Psoas muscle (tissue), 8 donors: Measurements from ENCODE around the gene BOC. TPM values are rescaled to one million over a fixed set of nuclear protein-coding genes. Genes with fewer than 3 reads are reported as not detected.
A peak's percentile ranks its signal among the peaks of the same experiment; 100 is the strongest.

Source experiments
- ATAC-seq, 4 donors: fragments of 200-7000 bp; cut with Tn5 transposase; one replicate each; pipeline ENCODE4 v1.9.1; 2020; ENCODE audit warnings: moderate library complexity in 3 of 4, mild to moderate bottlenecking in 2 of 4
- DNase-seq, 2 donors: peaks; one replicate each; pipeline ENCODE4 v3.0.0-alpha.2; 2020
- H3K27ac ChIP-seq: fragments of 200-600 bp; one replicate; pipeline ENCODE4 v1.8.0; 2022
- H3K27me3 ChIP-seq, 3 donors: fragments of 200-600 bp in 1 of 3; one replicate each; pipeline versions ENCODE4 v1.6.1 to v1.8.0; 2013 to 2022; ENCODE audit warnings: low read length in 2 of 3, mild to moderate bottlenecking in 2 of 3, moderate library complexity in 1 of 3; ENCODE audit not compliant: insufficient read depth in 3 of 3
- H3K36me3 ChIP-seq, 2 donors: fragments of 200-600 bp in 1 of 2; one replicate each; pipeline versions ENCODE4 v1.6.1 to v1.8.0; 2013 to 2022; ENCODE audit warnings: low read depth in 1 of 2, mild to moderate bottlenecking in 1 of 2, moderate library complexity in 1 of 2; ENCODE audit not compliant: insufficient read depth in 1 of 2
- H3K4me1 ChIP-seq: fragments of 200-600 bp; one replicate; pipeline ENCODE4 v1.8.0; 2022
- H3K4me3 ChIP-seq: fragments of 200-600 bp; one replicate; pipeline ENCODE4 v1.8.0; 2022; ENCODE audit warnings: mild to moderate bottlenecking
- H3K9me3 ChIP-seq: fragments of 200-600 bp; one replicate; pipeline ENCODE4 v1.8.0; 2022
- CTCF ChIP-seq: fragments of 200-600 bp; IDR thresholded peaks from one replicate; pipeline ENCODE4 v1.8.0; 2022; ENCODE audit warnings: antibody characterized with exemption
- WGBS, 3 donors: extraction: QIAGEN DNeasy Blood & Tissue Kit; methylation state at CpG; one replicate each; pipeline versions ENCODE4 v1.1.6 to v1.1.7; 2013; 5-methylcytosine and 5-hydroxymethylcytosine counted together
- intact Hi-C, 2 donors: fragments of 100-400 bp; cut with DNase I; formaldehyde crosslinking; loops; one replicate each; pipeline versions ENCODE4 v1.11.0 to v1.14.2; 2022
- polyA plus RNA-seq, 3 donors: library from polyadenylated mRNA; stranded (reverse); fragments of 200-250 nt; gene quantifications; one replicate each; pipeline ENCODE4 v1.2.3, GENCODE V29; 2013
- total RNA-seq, 4 donors: library from RNA; stranded (reverse); fragmentation: NEBNext Ultra II Directional in 2 of 4; extraction: Animal tissue kit (Norgen Biotek cat#: 25700) in 2 of 4; gene quantifications; one replicate each; pipeline versions ENCODE4 v1.2.1 to v1.2.4, GENCODE V29; 2021 to 2023
- donor health status: healthy with polysubstance abuse.
- donor health status: DM: no; HTN: no; CAD: no; lungs with moderate emphysema.
- donor health status: Bipolar disorder and iron deficiency.
- donor health status: healthy.
- donor health status: DM: yes; HTN: yes; CAD: no.
- donor health status: DM: no; HTN: no; CAD: no.
- donor health status: DM: no; HTN: no; CAD: no.
- donor health status: DM: yes; HTN: yes; CAD: no.

The BOC gene
- total and polyA plus RNA-seq, 7 donors, result 1.1 to 15.4 (median 3.8) TPM

- 72 to 82% (median 73%) methylated on average over 10 of the region's 10 CpGs for WGBS, 3 donors
- intact Hi-C loops, result loop anchor here in 1 of 2 donors (5.0 kb wide), 2 partner anchors 155 to 235 kb away; no protein-coding TSS in a partner anchor
- DNase-seq (no peak), ATAC-seq (peak in 1 of 4 donors; percentile 18)
- Histone ChIP-seq H3K27me3 (no peaks in the 10 kb centered on the region), H3K4me1 (no peaks in the 10 kb centered on the region), H3K27ac (no peak overlapping the region), H3K9me3 (no peaks in the 10 kb centered on the region), H3K36me3 (no peaks in the 10 kb centered on the region), H3K4me3 (no peak overlapping the region)
- no peak for TF ChIP-seq CTCF
Observed at GRCh38 chr3:113287111-113287802, 75.9 kb downstream of the BOC start.

GRCh38 chr3:113287803-113288648, 76.7 kb downstream of the BOC start:
- WGBS, 3 donors, result 57 to 59% (median 58%) methylated on average over 5 of the region's 5 CpGs
- intact Hi-C loops, result loop anchor here (1.0 to 5.0 kb wide), 4 partner anchors 153 to 236 kb away; no protein-coding TSS in a partner anchor
- TF ChIP-seq CTCF, result peak; percentile 99
- no peak for DNase-seq
- Histone ChIP-seq H3K4me1 (no peaks in the 10 kb centered on the region), H3K27ac (no peak overlapping the region), H3K9me3 (no peaks in the 10 kb centered on the region), H3K4me3 (no peak overlapping the region), H3K36me3 (no peaks in the 10 kb centered on the region), H3K27me3 (no peaks in the 10 kb centered on the region)
- peak; percentile 64 to 84 (median 74) for ATAC-seq

- no peaks in the 10 kb centered on the region for H3K4me1 ChIP-seq
Observed at GRCh38 chr3:113288881-113289280, 77.5 kb downstream of the BOC start.

GRCh38 chr3:113291572-113291971, 80.2 kb downstream of the BOC start:
- no peak for TF ChIP-seq CTCF
- H3K27me3 ChIP-seq, result no peaks in the 10 kb centered on the region
- no peak for ATAC-seq
- no peaks in the 10 kb centered on the region for H3K36me3 ChIP-seq
- no peak for DNase-seq
- H3K4me1 ChIP-seq, result no peaks in the 10 kb centered on the region
- no peak overlapping the region for H3K4me3 ChIP-seq
- WGBS, 3 donors, result 48 to 64% (median 51%) methylated on average over 6 of the region's 6 CpGs
- H3K27ac ChIP-seq, result no peak overlapping the region
- no peaks in the 10 kb centered on the region for H3K9me3 ChIP-seq
- intact Hi-C loops, result no loop called here

More at GRCh38 chr3:113288881-113289280, 77.5 kb downstream of the BOC start:
- H3K27ac ChIP-seq, result no peak overlapping the region
- ATAC-seq, result no peak
- 93 to 94% (median 93%) methylated on average over 3 of the region's 3 CpGs for WGBS, 3 donors
- DNase-seq, result no peak
- no peak for TF ChIP-seq CTCF
- no peak overlapping the region for H3K4me3 ChIP-seq
- no peaks in the 10 kb centered on the region for H3K9me3 ChIP-seq
- intact Hi-C loops, result loop anchor here (1.0 to 5.0 kb wide), 4 partner anchors 154 to 237 kb away; no protein-coding TSS in a partner anchor
- no peaks in the 10 kb centered on the region for H3K36me3 ChIP-seq
- no peaks in the 10 kb centered on the region for H3K27me3 ChIP-seq
